IPS-18c (cell line): Measurements from ENCODE around the gene SP6.

Experiments used
- H3K4me3 ChIP-seq: 2 replicates; pipeline ENCODE4 v1.7.0; 2013; ENCODE audit warnings: low read depth, mild to moderate bottlenecking, low read length, moderate library complexity; ENCODE audit not compliant: insufficient read depth
- H3K9me3 ChIP-seq: one replicate; pipeline ENCODE4 v1.6.1; 2013; ENCODE audit warnings: mild to moderate bottlenecking, low read length, moderate library complexity; ENCODE audit not compliant: control insufficient read depth, insufficient read depth

SP6 gene

GRCh38 chr17:47844227-47844626, 6.7 kb downstream of the SP6 start:
- no peaks in the 10 kb centered on the region for H3K9me3 ChIP-seq
- H3K4me3 ChIP-seq, result no peak overlapping the region

- Histone ChIP-seq H3K9me3 (no peaks in the 10 kb centered on the region), H3K4me3 (no peak overlapping the region)
Measured at GRCh38 chr17:47843391-47843730, 7.6 kb downstream of the SP6 start.

- Histone ChIP-seq H3K9me3 (no peaks in the 10 kb centered on the region), H3K4me3 (no peak overlapping the region)
Measured at GRCh38 chr17:47841488-47842291, 9.3 kb downstream of the SP6 start.

GRCh38 chr17:47840742-47841487, 10.0 kb downstream of the SP6 start, which contains the start of gene SCRN2:
Gene SCRN2, minus strand, starts transcription at chr17:47841273. Its CDS starts 430 bp downstream, at chr17:47840843.
- Histone ChIP-seq H3K9me3 (no peaks in the 10 kb centered on the region), H3K4me3 (peak within 1 kb of the TSS; percentile 89)

- H3K4me3 ChIP-seq, result peak overlapping the region; percentile 89
- H3K9me3 ChIP-seq, result no peaks in the 10 kb centered on the region
Measured at GRCh38 chr17:47840001-47840741, 10.8 kb downstream of the SP6 start.

- H3K9me3 ChIP-seq, result no peaks in the 10 kb centered on the region
- no peak overlapping the region for H3K4me3 ChIP-seq
Measured at GRCh38 chr17:47839071-47839470, 11.9 kb downstream of the SP6 start.

GRCh38 chr17:47838636-47839035, 12.3 kb downstream of the SP6 start:
- Histone ChIP-seq H3K4me3 (no peak overlapping the region), H3K9me3 (no peaks in the 10 kb centered on the region)

- no peak overlapping the region for H3K4me3 ChIP-seq
- no peaks in the 10 kb centered on the region for H3K9me3 ChIP-seq
Measured at GRCh38 chr17:47837401-47838039, 13.4 kb downstream of the SP6 start.

GRCh38 chr17:47836601-47837000, 14.4 kb downstream of the SP6 start:
- Histone ChIP-seq H3K9me3 (no peaks in the 10 kb centered on the region), H3K4me3 (no peak overlapping the region)

GRCh38 chr17:47834756-47835155, 16.2 kb downstream of the SP6 start:
- no peak overlapping the region for H3K4me3 ChIP-seq
- H3K9me3 ChIP-seq, result no peaks in the 10 kb centered on the region

- Histone ChIP-seq H3K4me3 (peak overlapping the region; percentile 11; the same call in 1 of the 2 replicates), H3K9me3 (no peaks in the 10 kb centered on the region)
Measured at GRCh38 chr17:47831934-47832327, 19.0 kb downstream of the SP6 start.

- no peaks in the 10 kb centered on the region for H3K9me3 ChIP-seq
- H3K4me3 ChIP-seq, result peak within 1 kb of the TSS; percentile 86
Measured at GRCh38 chr17:47831003-47831933, 19.7 kb downstream of the SP6 start, which contains the start of the genes LRRC46 and MRPL10. Gene LRRC46, plus strand, starts transcription at chr17:47831670. Its CDS starts 320 bp downstream, at chr17:47831990. Gene MRPL10, minus strand, starts transcription at chr17:47831541. Its CDS starts 30 bp downstream, at chr17:47831511.

- no peaks in the 10 kb centered on the region for H3K9me3 ChIP-seq
Measured at GRCh38 chr17:47830396-47831002, 20.5 kb downstream of the SP6 start.

GRCh38 chr17:47829870-47830269, 21.1 kb downstream of the SP6 start:
- H3K9me3 ChIP-seq, result no peaks in the 10 kb centered on the region
- H3K4me3 ChIP-seq, result no peak overlapping the region

More at GRCh38 chr17:47830396-47831002, 20.5 kb downstream of the SP6 start:
- peak overlapping the region; percentile 86 for H3K4me3 ChIP-seq

- Histone ChIP-seq H3K9me3 (no peaks in the 10 kb centered on the region), H3K4me3 (no peak overlapping the region)
Measured at GRCh38 chr17:47823519-47823918, 27.4 kb downstream of the SP6 start.

- H3K9me3 ChIP-seq, result no peaks in the 10 kb centered on the region
- H3K4me3 ChIP-seq, result no peak overlapping the region
Measured at GRCh38 chr17:47822785-47823184, 28.2 kb downstream of the SP6 start.
